AG10803 (cell line): ENCODE measurements around the gene KCNC4.

Experiments
- DNase-seq: peaks from one replicate; pipeline ENCODE4 v3.0.0; 2010; ENCODE audit warnings: low read depth
- H3K4me3 ChIP-seq: 2 replicates; pipeline ENCODE4 v1.5.1; 2011; ENCODE audit warnings: mild to moderate bottlenecking, low read length, control low read depth
- TF ChIP-seq, protein P1 (sequence below): conservative IDR thresholded peaks from 2 replicates; pipeline ENCODE4 v1.5.1; 2011; ENCODE audit warnings: mild to moderate bottlenecking, low read length, control low read depth, inconsistent platforms

The KCNC4 gene

DNA sequence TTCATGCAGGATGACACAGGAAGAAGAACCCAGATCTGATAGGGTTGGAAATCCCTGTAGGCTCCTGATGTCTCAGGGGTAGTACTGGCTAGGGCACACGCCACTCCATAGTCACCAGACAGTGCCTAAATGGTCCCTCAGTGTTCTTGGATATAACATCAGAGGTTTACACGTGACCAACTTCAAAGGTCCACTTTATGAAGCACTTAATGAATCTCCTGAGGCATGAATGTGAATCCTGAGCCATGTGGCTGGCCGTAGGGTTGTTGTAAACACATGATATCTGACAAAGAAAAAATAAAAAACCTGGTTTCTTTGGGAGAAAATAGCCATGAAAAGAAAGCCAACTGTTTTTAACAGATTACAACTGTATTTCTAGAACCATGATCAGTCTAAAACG lies 32.3 kb upstream of the KCNC4 start:
- DNase-seq: no peak
- TF ChIP-seq, protein P1, sequence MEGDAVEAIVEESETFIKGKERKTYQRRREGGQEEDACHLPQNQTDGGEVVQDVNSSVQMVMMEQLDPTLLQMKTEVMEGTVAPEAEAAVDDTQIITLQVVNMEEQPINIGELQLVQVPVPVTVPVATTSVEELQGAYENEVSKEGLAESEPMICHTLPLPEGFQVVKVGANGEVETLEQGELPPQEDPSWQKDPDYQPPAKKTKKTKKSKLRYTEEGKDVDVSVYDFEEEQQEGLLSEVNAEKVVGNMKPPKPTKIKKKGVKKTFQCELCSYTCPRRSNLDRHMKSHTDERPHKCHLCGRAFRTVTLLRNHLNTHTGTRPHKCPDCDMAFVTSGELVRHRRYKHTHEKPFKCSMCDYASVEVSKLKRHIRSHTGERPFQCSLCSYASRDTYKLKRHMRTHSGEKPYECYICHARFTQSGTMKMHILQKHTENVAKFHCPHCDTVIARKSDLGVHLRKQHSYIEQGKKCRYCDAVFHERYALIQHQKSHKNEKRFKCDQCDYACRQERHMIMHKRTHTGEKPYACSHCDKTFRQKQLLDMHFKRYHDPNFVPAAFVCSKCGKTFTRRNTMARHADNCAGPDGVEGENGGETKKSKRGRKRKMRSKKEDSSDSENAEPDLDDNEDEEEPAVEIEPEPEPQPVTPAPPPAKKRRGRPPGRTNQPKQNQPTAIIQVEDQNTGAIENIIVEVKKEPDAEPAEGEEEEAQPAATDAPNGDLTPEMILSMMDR: no peak
- H3K4me3 ChIP-seq: no peak overlapping the region

DNA sequence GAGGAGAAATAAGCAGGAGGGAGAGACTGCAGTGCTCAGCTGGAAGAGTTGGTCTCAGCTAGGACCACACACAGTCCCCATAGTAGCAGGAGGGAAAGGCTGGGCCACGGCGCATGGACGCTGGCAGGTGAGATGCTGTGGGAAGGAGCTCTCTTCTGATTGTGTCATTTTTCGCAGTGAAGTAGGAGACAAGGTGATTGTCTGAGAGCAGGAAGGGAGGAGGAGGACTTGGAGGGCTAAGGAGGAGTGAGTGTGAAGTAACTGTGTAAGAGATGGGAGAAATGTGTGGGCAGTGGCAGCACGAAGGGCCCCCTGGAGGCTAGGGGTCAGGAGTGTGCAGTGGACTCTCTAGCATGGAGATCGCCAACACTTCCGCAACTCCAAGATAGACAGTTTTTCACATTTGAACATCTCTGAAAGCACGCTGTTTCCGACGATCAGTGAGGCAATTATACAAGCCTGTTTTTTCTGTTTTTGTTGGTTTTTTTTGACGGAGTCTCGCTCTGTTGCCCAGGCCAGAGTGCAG lies 26.4 kb upstream of the KCNC4 start:
- DNase-seq: no peak
- H3K4me3 ChIP-seq: no peak overlapping the region
- TF ChIP-seq, protein P1: no peak

DNA sequence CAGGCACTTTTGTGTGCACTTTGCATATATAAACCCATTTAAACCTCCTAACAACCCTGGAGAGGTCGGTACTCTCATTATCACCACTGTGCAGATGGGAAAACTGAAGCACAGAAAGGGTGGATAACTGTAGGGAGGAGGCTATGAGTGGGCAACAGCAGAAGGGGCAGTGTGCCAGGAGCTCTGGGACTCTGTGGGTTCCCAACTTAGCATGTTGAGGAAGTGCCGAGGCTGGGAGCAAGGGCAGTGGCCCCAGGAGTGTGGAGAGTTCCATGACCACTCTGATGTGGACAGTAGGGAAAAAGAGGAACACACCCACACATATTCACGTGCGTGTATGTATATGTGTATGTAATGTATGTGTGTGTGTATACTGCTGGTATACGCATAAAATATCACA lies 25.7 kb upstream of the KCNC4 start:
- TF ChIP-seq, protein P1: no peak
- DNase-seq: no peak
- H3K4me3 ChIP-seq: no peak overlapping the region

DNA sequence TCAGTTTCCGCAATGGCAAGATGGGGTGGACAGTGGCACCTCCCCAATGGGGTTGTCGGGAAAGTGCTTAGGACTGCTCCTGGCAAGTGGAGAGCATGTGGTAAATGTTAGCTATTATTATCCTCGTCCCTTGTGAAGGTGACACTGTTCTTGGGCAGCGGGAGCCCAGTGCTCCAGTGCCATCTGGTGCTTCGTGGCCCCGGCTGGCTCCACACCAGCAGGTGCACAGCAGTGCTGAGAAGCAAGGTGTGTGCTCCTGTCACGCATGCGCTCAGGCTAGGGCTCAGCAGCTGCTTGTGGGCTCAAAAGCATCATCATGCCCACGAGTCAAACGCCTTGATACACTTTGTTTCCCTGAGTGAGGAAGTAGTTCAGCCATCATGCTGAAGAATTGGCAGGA lies 24.9 kb upstream of the KCNC4 start:
- no peak overlapping the region for H3K4me3 ChIP-seq
- DNase-seq: no peak
- TF ChIP-seq, protein P1: no peak

DNA sequence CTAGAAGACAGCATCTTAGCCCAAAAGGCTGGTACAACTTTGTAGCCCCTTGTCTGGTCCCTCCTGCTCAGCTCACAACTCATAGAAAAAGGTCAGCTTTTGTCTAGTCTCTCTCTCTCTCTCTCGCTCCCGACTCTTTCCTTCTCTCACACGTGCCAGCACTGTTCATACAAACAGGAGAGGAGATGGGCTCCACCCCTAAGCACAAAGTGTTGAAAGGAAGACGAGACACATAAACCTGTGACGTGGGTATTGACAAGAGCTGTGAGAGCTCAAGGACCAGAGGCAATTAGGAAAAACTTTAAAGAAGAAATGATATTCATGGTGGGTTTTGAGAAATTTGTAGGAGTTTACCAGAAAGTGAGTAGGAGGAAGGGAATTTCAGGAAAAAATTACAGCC lies 23.6 kb upstream of the KCNC4 start:
- no peak for DNase-seq
- TF ChIP-seq, protein P1: no peak
- H3K4me3 ChIP-seq: no peak overlapping the region

DNA sequence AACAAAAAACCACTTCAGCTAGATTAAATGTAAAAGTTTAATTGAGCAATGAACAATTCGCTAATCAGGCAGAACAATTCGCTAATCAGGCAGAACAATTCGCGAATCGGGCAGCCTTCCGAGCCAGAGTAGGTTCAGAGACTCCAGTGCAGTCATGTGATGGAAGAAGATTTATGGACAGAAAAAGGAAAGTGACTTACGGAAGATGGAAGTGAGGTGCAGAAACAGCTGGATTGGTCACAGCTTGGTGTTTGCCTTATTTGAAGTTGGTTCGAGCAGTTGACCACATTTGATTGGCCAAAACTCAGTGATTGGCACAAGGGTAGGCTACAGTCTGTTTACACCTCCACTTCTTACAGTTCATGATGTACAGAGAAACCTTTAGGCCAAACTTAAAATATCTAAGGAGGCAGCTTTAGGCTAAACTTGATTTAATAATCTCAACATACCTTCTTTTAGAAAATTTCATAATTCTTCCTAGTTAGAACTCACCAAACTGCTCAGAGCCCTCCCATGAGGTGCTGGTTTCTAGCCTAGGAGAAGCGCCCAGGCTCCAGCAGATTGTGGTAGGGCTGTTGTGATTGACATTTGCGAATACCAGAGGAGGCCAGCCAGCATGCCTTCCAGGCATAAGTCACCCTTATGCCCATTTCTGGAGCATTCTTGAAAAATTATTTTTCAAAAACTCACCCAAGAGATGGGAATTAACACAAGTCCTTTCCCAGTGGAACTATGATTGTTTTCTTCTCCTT lies 22.8 kb upstream of the KCNC4 start:
- DNase-seq: peak; percentile 75
- TF ChIP-seq, protein P1: no peak
- no peak overlapping the region for H3K4me3 ChIP-seq

DNA sequence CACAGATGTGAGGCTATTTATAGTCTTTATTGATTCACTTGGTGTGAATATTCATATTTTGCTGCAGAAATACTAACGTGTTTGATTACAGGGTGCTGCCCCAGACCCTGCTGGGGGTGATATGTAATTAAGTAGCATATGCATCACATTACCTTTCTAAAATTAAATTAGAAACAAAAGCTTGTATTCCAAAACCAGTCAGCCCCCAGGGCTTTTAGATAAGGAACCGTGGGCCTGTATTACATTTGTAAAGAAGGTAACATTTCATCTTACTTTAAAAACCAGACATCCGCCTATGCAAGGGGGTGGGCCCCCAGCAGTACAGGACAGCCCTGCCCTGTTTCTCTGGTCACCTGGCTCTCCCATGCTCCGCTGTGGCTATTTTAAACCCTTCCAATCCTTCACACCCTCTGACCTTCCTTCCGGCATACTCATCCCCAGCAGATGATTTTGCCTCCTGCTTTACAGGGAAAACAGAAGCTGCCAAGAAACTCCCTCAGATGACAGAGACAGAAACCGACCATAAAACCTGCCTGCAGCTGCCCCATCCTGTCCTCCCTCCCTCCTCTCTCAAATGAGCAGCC lies 22.0 kb upstream of the KCNC4 start:
- H3K4me3 ChIP-seq: no peak overlapping the region
- DNase-seq: peak; percentile 56
- TF ChIP-seq, protein P1: no peak
